ENCODE measurements around the gene TMED7. TPM values are rescaled to one million over a fixed set of nuclear protein-coding genes. Genes with fewer than 3 reads are reported as not detected.
"Not testable (repeated sequence)": the region's sequence is repeated elsewhere in the genome, so short reads cannot be mapped to it uniquely, and the experiment has no call there.

Gene TMED7
- total and polyA plus RNA-seq, 2 donors, result 25.9 to 33.0 TPM

GRCh38 chr5:115657125-115657880 is 31.5 kb upstream of the TMED7 start:
- H3K9me3 ChIP-seq (ENCODE audit: control insufficient read depth in 2 of 2, insufficient read depth in 1 of 2, low read length in 1 of 2), result no peaks in the 10 kb centered on the region
- H3K4me3 ChIP-seq (ENCODE audit: low read length in 2 of 2), result no peak overlapping the region
- DNase-seq (ENCODE audit: low read depth in 6 of 9, low spot score in 9 of 9), result no peak
- H3K27ac ChIP-seq (ENCODE audit: low read depth in 1 of 2, low read length in 1 of 2), result no peak overlapping the region
- 98% methylated on average over 2 of the region's 2 CpGs for WGBS
- H3K27me3 ChIP-seq (ENCODE audit: control insufficient read depth in 2 of 2, insufficient read depth in 1 of 2, low read length in 1 of 2), result no peaks in the 10 kb centered on the region
- H3K4me1 ChIP-seq (ENCODE audit: control insufficient read depth in 2 of 2, insufficient read depth in 2 of 2, low read length in 2 of 2), result no peaks in the 10 kb centered on the region
- no peaks in the 10 kb centered on the region for H3K36me3 ChIP-seq (ENCODE audit: control insufficient read depth in 2 of 2, insufficient read depth in 2 of 2, low read length in 1 of 2)

- Histone ChIP-seq H3K27ac (ENCODE audit: low read depth in 1 of 2, low read length in 1 of 2) (no peak overlapping the region), H3K27me3 (ENCODE audit: control insufficient read depth in 2 of 2, insufficient read depth in 1 of 2, low read length in 1 of 2) (no peaks in the 10 kb centered on the region), H3K4me1 (ENCODE audit: control insufficient read depth in 2 of 2, insufficient read depth in 2 of 2, low read length in 2 of 2) (no peaks in the 10 kb centered on the region), H3K9me3 (ENCODE audit: control insufficient read depth in 2 of 2, insufficient read depth in 1 of 2, low read length in 1 of 2) (no peaks in the 10 kb centered on the region), H3K4me3 (ENCODE audit: low read length in 2 of 2) (no peak overlapping the region), H3K36me3 (ENCODE audit: control insufficient read depth in 2 of 2, insufficient read depth in 2 of 2, low read length in 1 of 2) (no peaks in the 10 kb centered on the region)
- DNase-seq (ENCODE audit: low read depth in 6 of 9, low spot score in 9 of 9), result no peak
- WGBS, result 96% methylated on average over 1 of the region's 1 CpG
These were observed 30.6 kb upstream of the TMED7 start for GRCh38 chr5:115656404-115656803.

DNA sequence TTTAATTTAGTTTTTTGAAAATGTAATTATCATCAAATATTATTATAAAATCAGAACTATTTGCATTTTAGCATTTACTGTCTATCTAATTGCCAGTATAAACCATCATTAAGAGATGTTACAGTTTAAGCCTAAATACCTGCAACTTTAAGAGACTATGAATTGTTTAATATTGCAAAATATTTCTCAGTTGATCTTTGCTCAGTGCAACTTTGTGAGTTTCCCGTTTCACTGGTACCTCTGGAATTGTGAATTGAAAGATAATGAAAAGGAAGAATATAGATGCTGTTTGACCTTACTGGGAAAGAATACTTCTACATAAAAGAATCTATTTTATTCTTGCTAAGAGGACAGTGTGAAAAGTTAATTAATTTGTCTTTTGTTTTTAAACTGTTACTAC is 30.2 kb upstream of the TMED7 start:
- Histone ChIP-seq H3K27ac (ENCODE audit: low read depth in 1 of 2, low read length in 1 of 2) (no peak overlapping the region), H3K4me1 (ENCODE audit: control insufficient read depth in 2 of 2, insufficient read depth in 2 of 2, low read length in 2 of 2) (no peaks in the 10 kb centered on the region), H3K36me3 (ENCODE audit: control insufficient read depth in 2 of 2, insufficient read depth in 2 of 2, low read length in 1 of 2) (no peaks in the 10 kb centered on the region), H3K27me3 (ENCODE audit: control insufficient read depth in 2 of 2, insufficient read depth in 1 of 2, low read length in 1 of 2) (no peaks in the 10 kb centered on the region), H3K4me3 (ENCODE audit: low read length in 2 of 2) (no peak overlapping the region), H3K9me3 (ENCODE audit: control insufficient read depth in 2 of 2, insufficient read depth in 1 of 2, low read length in 1 of 2) (no peaks in the 10 kb centered on the region)
- no peak for DNase-seq (ENCODE audit: low read depth in 6 of 9, low spot score in 9 of 9)
- WGBS, result 88% methylated on average over 1 of the region's 1 CpG

DNA sequence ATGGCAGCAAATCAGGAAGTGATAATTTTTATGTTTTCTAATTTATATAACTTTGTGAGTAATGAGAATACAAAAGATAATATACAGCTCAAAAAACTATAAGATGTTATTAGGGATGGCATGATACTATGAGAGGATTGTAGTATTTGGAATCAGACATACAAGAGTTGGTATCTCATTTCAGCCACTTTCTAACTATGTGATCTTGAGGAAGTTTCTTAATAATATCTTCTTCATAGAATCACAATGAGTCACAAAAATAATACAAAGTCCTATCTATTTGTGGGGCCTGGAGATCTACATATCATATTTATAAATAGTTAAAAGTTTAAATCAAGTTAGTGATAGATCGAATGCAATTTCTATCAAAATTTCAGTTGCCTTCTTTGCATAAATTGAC is 23.7 kb upstream of the TMED7 start:
- no peaks in the 10 kb centered on the region for H3K4me1 ChIP-seq (ENCODE audit: control insufficient read depth in 2 of 2, insufficient read depth in 2 of 2, low read length in 2 of 2)
- no peak overlapping the region for H3K27ac ChIP-seq (ENCODE audit: low read depth in 1 of 2, low read length in 1 of 2)
- H3K4me3 ChIP-seq (ENCODE audit: low read length in 2 of 2), result no peak overlapping the region
- no peak for DNase-seq (ENCODE audit: low read depth in 6 of 9, low spot score in 9 of 9)
- H3K36me3 ChIP-seq (ENCODE audit: control insufficient read depth in 2 of 2, insufficient read depth in 2 of 2, low read length in 1 of 2), result no peaks in the 10 kb centered on the region
- 96% methylated on average over 1 of the region's 1 CpG for WGBS
- H3K27me3 ChIP-seq (ENCODE audit: control insufficient read depth in 2 of 2, insufficient read depth in 1 of 2, low read length in 1 of 2), result no peaks in the 10 kb centered on the region
- no peaks in the 10 kb centered on the region for H3K9me3 ChIP-seq (ENCODE audit: control insufficient read depth in 2 of 2, insufficient read depth in 1 of 2, low read length in 1 of 2)

DNA sequence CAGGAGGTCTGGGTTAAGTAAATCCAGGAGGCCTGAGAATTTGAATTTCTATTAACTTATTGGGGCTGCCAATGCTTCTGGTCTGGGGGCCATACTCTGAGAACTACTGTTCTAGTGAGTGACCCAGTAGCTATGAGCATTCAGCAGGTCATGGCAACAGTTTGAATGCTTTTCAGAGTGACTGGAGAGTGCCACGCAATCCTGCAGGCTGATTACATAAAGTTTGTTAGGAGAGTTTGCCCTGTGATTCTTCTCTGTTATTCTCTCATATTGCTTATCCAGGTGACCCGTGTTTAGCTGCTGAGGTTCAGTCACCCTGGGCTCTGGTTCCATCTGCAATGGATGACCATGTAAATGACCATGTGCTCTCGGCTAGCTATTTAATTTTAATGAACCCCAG is 22.2 kb upstream of the TMED7 start:
- Histone ChIP-seq H3K4me1 (ENCODE audit: control insufficient read depth in 2 of 2, insufficient read depth in 2 of 2, low read length in 2 of 2) (no peaks in the 10 kb centered on the region), H3K27ac (ENCODE audit: low read depth in 1 of 2, low read length in 1 of 2) (no peak overlapping the region), H3K36me3 (ENCODE audit: control insufficient read depth in 2 of 2, insufficient read depth in 2 of 2, low read length in 1 of 2) (no peaks in the 10 kb centered on the region), H3K9me3 (ENCODE audit: control insufficient read depth in 2 of 2, insufficient read depth in 1 of 2, low read length in 1 of 2) (no peaks in the 10 kb centered on the region), H3K27me3 (ENCODE audit: control insufficient read depth in 2 of 2, insufficient read depth in 1 of 2, low read length in 1 of 2) (no peaks in the 10 kb centered on the region), H3K4me3 (ENCODE audit: low read length in 2 of 2) (no peak overlapping the region)
- no peak for DNase-seq (ENCODE audit: low read depth in 6 of 9, low spot score in 9 of 9)
- WGBS, result 77% methylated on average over 3 of the region's 3 CpGs

DNA sequence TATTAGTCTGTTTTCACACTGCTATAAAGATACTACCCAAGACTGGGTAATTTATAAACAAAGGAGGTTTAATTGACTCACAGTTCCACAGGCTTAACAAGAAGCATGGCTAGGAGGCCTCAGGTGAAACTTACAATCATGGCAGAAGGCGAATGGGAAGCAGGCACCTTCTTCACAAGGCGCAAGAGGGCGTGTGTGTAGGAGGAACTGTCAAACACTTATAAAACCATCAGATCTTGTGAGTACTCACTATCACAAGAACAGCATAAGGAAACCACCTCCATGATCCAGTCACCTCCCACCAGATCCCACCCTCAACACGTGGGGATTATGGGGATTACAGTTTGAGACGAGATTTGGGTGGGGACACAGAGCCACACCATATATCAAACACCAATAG is 19.6 kb upstream of the TMED7 start:
- DNase-seq (ENCODE audit: low read depth in 6 of 9, low spot score in 9 of 9); H3K27me3 ChIP-seq (ENCODE audit: control insufficient read depth in 2 of 2, insufficient read depth in 1 of 2, low read length in 1 of 2); H3K9me3 ChIP-seq (ENCODE audit: control insufficient read depth in 2 of 2, insufficient read depth in 1 of 2, low read length in 1 of 2); H3K27ac ChIP-seq (ENCODE audit: low read depth in 1 of 2, low read length in 1 of 2); H3K4me3 ChIP-seq (ENCODE audit: low read length in 2 of 2); H3K36me3 ChIP-seq (ENCODE audit: control insufficient read depth in 2 of 2, insufficient read depth in 2 of 2, low read length in 1 of 2); H3K4me1 ChIP-seq (ENCODE audit: control insufficient read depth in 2 of 2, insufficient read depth in 2 of 2, low read length in 2 of 2): not testable (repeated sequence)
- WGBS, result 86% methylated on average over 5 of the region's 5 CpGs

DNA sequence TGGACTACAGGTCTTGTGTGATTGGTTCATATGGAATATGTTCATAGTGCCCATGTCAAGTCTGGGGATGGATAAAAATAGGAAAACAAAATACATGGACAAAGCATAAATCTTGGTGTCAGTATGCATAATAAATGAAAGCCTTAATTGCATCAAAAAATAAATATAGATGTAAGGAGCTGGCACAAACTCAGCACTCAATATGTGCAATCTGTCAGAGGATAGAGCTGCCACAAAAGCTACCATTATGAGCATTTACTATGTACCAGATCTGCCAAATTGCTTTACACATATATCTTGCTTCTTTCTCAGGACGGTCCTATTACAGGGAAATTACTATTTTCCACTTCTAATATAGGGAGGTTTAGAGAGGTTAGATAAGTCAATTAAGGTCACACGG is 18.2 kb upstream of the TMED7 start:
- no peak overlapping the region for H3K27ac ChIP-seq (ENCODE audit: low read depth in 1 of 2, low read length in 1 of 2)
- H3K36me3 ChIP-seq (ENCODE audit: control insufficient read depth in 2 of 2, insufficient read depth in 2 of 2, low read length in 1 of 2), result no peaks in the 10 kb centered on the region
- H3K4me1 ChIP-seq (ENCODE audit: control insufficient read depth in 2 of 2, insufficient read depth in 2 of 2, low read length in 2 of 2), result no peaks in the 10 kb centered on the region
- DNase-seq (ENCODE audit: low read depth in 6 of 9, low spot score in 9 of 9), result no peak
- no peaks in the 10 kb centered on the region for H3K27me3 ChIP-seq (ENCODE audit: control insufficient read depth in 2 of 2, insufficient read depth in 1 of 2, low read length in 1 of 2)
- H3K9me3 ChIP-seq (ENCODE audit: control insufficient read depth in 2 of 2, insufficient read depth in 1 of 2, low read length in 1 of 2), result no peaks in the 10 kb centered on the region
- H3K4me3 ChIP-seq (ENCODE audit: low read length in 2 of 2), result no peak overlapping the region
- WGBS, result 93% methylated on average over 2 of the region's 2 CpGs

GRCh38 chr5:115641948-115642347 is 16.1 kb upstream of the TMED7 start:
- H3K36me3 ChIP-seq (ENCODE audit: control insufficient read depth in 2 of 2, insufficient read depth in 2 of 2, low read length in 1 of 2), result no peaks in the 10 kb centered on the region
- no peaks in the 10 kb centered on the region for H3K9me3 ChIP-seq (ENCODE audit: control insufficient read depth in 2 of 2, insufficient read depth in 1 of 2, low read length in 1 of 2)
- no peaks in the 10 kb centered on the region for H3K27me3 ChIP-seq (ENCODE audit: control insufficient read depth in 2 of 2, insufficient read depth in 1 of 2, low read length in 1 of 2)
- H3K27ac ChIP-seq (ENCODE audit: low read depth in 1 of 2, low read length in 1 of 2), result no peak overlapping the region
- DNase-seq (ENCODE audit: low read depth in 6 of 9, low spot score in 9 of 9), result no peak
- no peaks in the 10 kb centered on the region for H3K4me1 ChIP-seq (ENCODE audit: control insufficient read depth in 2 of 2, insufficient read depth in 2 of 2, low read length in 2 of 2)
- WGBS, result 100% methylated on average over 1 of the region's 1 CpG
- H3K4me3 ChIP-seq (ENCODE audit: low read length in 2 of 2), result no peak overlapping the region

- Histone ChIP-seq H3K36me3 (ENCODE audit: control insufficient read depth in 2 of 2, insufficient read depth in 2 of 2, low read length in 1 of 2) (no peaks in the 10 kb centered on the region), H3K9me3 (ENCODE audit: control insufficient read depth in 2 of 2, insufficient read depth in 1 of 2, low read length in 1 of 2) (no peaks in the 10 kb centered on the region), H3K27me3 (ENCODE audit: control insufficient read depth in 2 of 2, insufficient read depth in 1 of 2, low read length in 1 of 2) (no peaks in the 10 kb centered on the region), H3K27ac (ENCODE audit: low read depth in 1 of 2, low read length in 1 of 2) (no peak overlapping the region), H3K4me3 (ENCODE audit: low read length in 2 of 2) (no peak overlapping the region), H3K4me1 (ENCODE audit: control insufficient read depth in 2 of 2, insufficient read depth in 2 of 2, low read length in 2 of 2) (no peaks in the 10 kb centered on the region)
- DNase-seq (ENCODE audit: low read depth in 6 of 9, low spot score in 9 of 9), result no peak
- WGBS, result 96% methylated on average over 2 of the region's 2 CpGs
These were observed 14.4 kb upstream of the TMED7 start for GRCh38 chr5:115640274-115640673.

All from thymus (tissue), 11 donors.